Brain microvascular endothelial cell (primary cell): Measurements from ENCODE around the gene HBB.

ENCODE experiments used
- DNase-seq: peaks from one replicate; pipeline ENCODE4 v3.0.0-alpha.2; 2020
- H3K27ac ChIP-seq: fragments of 250-450 bp; sonication (Bioruptor Pico); 2 replicates; pipeline ENCODE4 v1.5.1; 2020; ENCODE audit warnings: mild to moderate bottlenecking, moderate library complexity
- H3K27me3 ChIP-seq: fragments of 250-450 bp; sonication (Bioruptor Pico); replicated peaks from 2 replicates; pipeline ENCODE4 v1.5.1; 2020; ENCODE audit warnings: mild to moderate bottlenecking
- H3K36me3 ChIP-seq: fragments of 250-450 bp; sonication (Bioruptor Pico); replicated peaks from 2 replicates; pipeline ENCODE4 v1.5.1; 2020; ENCODE audit warnings: mild to moderate bottlenecking
- H3K4me3 ChIP-seq: 2 replicates; pipeline ENCODE4 v1.5.1; 2011; ENCODE audit warnings: low read depth, mild to moderate bottlenecking, control low read depth, low read length, moderate library complexity
- CTCF ChIP-seq: IDR thresholded peaks from 2 replicates; pipeline ENCODE4 v1.5.1; 2011; ENCODE audit warnings: low read depth, mild to moderate bottlenecking, moderate library complexity, low read length, control low read depth, inconsistent platforms; ENCODE audit errors: missing control alignments
- in situ Hi-C: cut with HindIII; loops from 2 replicates; pipeline ENCODE4 v1.10.0; 2017; ENCODE audit warnings: low sequenced_read_pairs, low pct_ligation_motif_present

Gene HBB

GRCh38 chr11:5225480-5225871 lies 1.4 kb downstream of the HBB start:
- Histone ChIP-seq H3K4me3 (no peak overlapping the region), H3K36me3 (no peaks in the 10 kb centered on the region), H3K27ac (no peak overlapping the region), H3K27me3 (no peaks in the 10 kb centered on the region)
- TF ChIP-seq CTCF: no peak
- DNase-seq: no peak
- in situ Hi-C loops: no loop called here

DNA sequence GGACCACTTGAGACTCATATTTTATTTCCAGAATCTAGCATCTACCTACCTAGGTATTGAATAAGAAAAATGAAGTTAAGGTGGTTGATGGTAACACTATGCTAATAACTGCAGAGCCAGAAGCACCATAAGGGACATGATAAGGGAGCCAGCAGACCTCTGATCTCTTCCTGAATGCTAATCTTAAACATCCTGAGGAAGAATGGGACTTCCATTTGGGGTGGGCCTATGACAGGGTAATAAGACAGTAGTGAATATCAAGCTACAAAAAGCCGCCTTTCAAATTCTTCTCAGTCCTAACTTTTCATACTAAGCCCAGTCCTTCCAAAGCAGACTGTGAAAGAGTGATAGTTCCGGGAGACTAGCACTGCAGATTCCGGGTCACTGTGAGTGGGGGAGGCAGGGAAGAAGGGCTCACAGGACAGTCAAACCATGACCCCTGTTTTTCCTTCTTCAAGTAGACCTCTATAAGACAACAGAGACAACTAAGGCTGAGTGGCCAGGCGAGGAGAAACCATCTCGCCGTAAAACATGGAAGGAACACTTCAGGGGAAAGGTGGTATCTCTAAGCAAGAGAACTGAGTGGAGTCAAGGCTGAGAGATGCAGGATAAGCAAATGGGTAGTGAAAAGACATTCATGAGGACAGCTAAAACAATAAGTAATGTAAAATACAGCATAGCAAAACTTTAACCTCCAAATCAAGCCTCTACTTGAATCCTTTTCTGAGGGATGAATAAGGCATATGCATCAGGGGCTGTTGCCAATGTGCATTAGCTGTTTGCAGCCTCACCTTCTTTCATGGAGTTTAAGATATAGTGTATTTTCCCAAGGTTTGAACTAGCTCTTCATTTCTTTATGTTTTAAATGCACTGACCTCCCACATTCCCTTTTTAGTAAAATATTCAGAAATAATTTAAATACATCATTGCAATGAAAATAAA lies 2.1 kb downstream of the HBB start:
- Histone ChIP-seq H3K27ac (no peak overlapping the region), H3K4me3 (no peak overlapping the region), H3K27me3 (no peaks in the 10 kb centered on the region), H3K36me3 (no peaks in the 10 kb centered on the region)
- DNase-seq: no peak
- in situ Hi-C loops: no loop called here
- TF ChIP-seq CTCF: no peak

GRCh38 chr11:5223686-5224085 lies 3.2 kb downstream of the HBB start:
- in situ Hi-C loops: no loop called here
- TF ChIP-seq CTCF: no peak

DNA sequence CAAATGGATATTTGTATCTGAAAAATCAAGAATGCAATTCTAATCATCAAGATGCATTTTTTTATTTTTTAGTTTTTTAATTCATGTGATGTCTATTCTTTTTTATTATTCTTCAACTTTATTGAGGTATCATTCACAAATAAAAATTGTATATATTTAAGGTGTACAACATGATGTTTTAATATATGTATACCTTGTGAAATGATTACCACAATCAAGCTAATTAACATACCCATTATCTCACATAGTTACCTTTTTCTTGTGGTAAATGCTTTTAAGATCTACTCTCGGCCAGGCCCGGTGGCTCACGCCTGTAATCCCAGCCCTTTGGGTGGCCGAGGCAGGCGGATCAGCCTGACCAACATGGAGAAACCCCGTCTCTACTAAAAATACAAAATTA lies 3.7 kb downstream of the HBB start:
- H3K36me3 ChIP-seq: no peaks in the 10 kb centered on the region

More at GRCh38 chr11:5223686-5224085, 3.2 kb downstream of the HBB start:
- no peak overlapping the region for H3K27ac ChIP-seq
- no peaks in the 10 kb centered on the region for H3K27me3 ChIP-seq
- DNase-seq: no peak
- H3K36me3 ChIP-seq: no peaks in the 10 kb centered on the region
- no peak overlapping the region for H3K4me3 ChIP-seq

DNA sequence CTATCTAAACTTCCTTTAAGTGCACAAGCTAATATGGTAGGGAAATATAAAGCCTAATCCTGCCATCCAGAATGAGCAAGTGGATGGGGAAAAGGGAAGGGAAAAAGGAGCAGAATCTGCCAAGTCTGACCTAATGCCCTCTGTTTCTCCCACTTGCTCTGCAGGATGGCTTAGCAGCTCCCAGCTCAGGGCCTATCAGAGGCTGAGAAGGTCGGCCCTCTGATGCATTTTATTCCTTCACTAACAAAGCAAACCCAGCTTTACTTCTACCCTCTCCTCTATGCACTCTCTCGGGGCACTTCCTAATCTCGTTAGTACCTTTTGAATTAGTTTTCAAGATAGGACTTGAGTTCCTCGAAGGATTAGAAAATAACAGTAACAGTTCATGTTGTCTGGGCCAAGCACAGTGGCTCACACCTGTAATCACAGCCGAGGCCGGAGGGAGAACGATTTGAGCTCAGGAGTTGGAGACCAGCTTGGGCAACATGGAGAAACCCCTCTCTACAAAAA lies 16.4 kb downstream of the HBB start:
- no peak for TF ChIP-seq CTCF
- no peaks in the 10 kb centered on the region for H3K36me3 ChIP-seq
- no peak overlapping the region for H3K27ac ChIP-seq
- in situ Hi-C loops: no loop called here
- no peaks in the 10 kb centered on the region for H3K27me3 ChIP-seq
- DNase-seq: no peak
- H3K4me3 ChIP-seq: no peak overlapping the region

More for the DNA sequence above, 3.7 kb downstream of the HBB start:
- Histone ChIP-seq H3K27ac (no peak overlapping the region), H3K4me3 (no peak overlapping the region), H3K27me3 (no peaks in the 10 kb centered on the region)
- TF ChIP-seq CTCF: no peak
- in situ Hi-C loops: no loop called here
- no peak for DNase-seq
